Stimulated activated CD4-positive, alpha-beta T cell treated with anti-CD3 and anti-CD28 coated beads, TNF-alpha, amount 100 ng/mL, for 4 hours (primary cell): ENCODE measurements around the gene SLC41A3.
"Not testable (repeated sequence)": the region's sequence is repeated elsewhere in the genome, so short reads cannot be mapped to it uniquely, and the experiment has no call there.

Experiments used
- DNase-seq, 3 experiments: peaks; one replicate each; pipeline ENCODE4 v3.0.0-alpha.2; 2020; ENCODE audit warnings: low read depth in 3 of 3

Gene SLC41A3

DNA sequence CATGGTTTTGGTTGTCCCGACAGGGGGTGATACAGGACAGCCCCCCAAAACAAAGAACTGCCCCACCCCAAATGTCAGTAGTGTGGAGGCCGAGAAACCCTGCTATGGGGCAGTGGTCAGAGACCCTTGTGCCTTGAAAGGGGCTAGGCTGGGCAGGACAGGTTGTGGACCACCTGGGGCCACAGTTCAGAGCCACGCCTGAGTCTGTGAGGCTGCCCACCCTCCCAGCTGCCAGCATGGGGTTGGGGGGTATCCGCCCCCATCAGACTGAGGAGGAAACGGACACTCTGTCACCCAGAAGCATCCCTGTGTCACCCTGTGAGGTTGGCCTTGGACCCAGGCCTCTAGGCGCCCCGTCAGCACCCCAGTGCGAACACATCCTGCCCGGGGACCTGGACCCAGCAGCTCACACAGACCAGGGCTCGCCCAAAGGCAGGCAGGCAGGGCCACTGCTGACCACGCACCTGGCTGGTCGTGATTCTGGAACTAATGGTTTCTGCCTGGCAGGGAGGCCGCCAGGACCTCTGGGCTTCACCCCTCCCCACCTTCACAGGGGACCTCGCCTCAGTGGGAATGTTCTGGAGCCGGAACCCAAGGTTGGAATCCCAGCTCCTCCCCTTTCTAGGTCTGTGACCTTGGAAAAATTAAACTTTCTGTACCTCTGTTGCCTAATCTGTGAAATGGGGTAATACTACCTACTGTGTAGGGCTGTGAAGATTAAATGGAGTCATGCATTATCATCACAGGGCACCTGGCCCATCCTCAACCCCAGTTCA, 1.4 kb downstream of the SLC41A3 start:
- no peak for DNase-seq

GRCh38 chr3:126081618-126082361, 2.1 kb downstream of the SLC41A3 start:
- DNase-seq: no peak

- no peak for DNase-seq
Observed at GRCh38 chr3:126080970-126081369, 3.0 kb downstream of the SLC41A3 start.

DNA sequence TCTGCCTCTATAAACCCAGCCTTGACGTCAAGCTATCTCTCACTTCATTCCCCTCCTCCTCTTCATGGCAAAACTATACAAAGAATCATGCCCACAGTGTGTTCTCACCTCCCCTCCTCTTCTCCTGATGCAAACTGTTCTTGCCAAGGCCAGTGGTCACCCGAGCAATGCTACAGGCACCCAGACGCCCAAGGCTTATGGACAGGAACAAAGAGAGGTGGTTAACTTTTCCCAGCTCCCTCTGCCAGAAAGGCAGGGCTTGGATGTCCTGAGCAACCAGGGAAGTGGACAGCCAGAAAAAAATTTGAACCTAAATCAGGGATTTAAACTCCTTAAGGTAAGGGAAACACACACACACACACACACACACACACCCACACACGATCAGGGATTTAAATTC, 5.1 kb downstream of the SLC41A3 start:
- DNase-seq: no peak

DNA sequence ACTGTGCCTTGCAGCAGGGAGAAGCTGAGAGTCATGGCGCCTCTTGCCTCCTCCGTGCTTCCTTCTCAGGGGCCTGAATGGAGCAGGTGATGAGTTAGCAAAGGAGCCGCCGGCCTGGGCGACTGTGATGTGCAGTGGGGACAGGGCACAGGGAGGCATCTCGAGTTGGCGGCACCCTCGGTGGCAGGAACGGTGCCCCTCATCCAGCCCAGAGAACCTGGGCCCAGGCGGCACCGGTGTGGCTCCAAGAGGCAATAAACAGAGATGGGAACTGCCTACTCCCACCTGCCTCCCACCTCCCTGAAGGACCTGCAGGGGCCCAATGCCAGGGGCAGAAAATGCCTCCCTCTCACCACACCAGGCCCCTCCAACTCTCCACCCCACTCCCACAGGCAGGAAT, 6.2 kb downstream of the SLC41A3 start:
- DNase-seq: no peak

DNA sequence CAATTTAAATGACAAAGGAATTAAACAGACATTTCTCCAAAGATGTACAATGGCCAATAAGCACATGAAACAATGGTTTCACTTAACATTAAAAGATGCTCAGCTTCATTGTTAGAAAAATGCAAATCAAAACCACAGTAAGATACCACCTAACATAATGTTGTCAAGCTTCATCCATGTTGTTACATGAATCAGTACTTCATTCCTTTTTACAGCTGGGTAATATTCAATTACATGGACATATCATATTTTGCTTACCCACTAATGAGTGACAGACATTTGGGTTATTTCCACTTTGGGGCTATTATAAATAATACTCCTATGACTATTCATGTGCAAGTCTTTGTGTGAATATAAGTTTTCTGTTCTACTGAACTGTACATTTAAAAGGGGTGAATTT, 7.8 kb downstream of the SLC41A3 start:
- DNase-seq: no peak

- no peak for DNase-seq
Observed at GRCh38 chr3:126070146-126070545, 13.8 kb downstream of the SLC41A3 start.

- DNase-seq: no peak
Observed at GRCh38 chr3:126067959-126068358, 16.0 kb downstream of the SLC41A3 start.

GRCh38 chr3:126066676-126067075, 17.2 kb downstream of the SLC41A3 start:
- DNase-seq: not testable (repeated sequence)

DNA sequence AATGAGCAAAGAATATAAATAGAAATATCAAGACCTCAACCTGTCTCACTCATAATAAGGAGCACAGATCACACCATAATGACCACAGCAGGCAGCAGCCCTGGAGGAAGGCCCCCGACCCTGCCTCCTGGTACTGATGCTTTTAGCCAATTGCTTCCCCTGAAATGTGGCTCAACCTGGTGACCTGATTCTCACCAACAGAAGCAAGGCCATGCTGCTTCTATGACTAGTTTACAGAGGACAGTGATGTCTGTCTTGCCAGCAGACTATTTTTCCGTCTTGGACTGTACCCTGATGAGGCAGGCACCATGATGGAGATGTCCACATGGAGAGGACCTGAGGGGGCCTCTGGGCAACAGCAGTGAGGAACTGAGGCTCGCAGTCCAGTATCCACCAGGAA, 18.0 kb downstream of the SLC41A3 start:
- no peak for DNase-seq

- DNase-seq: no peak
Observed at GRCh38 chr3:126064627-126065258, 19.2 kb downstream of the SLC41A3 start.

- DNase-seq: no peak
Observed at GRCh38 chr3:126063358-126063965, 20.5 kb downstream of the SLC41A3 start.

GRCh38 chr3:126061301-126062032, 22.5 kb downstream of the SLC41A3 start:
- DNase-seq: no peak

GRCh38 chr3:126060613-126061145, 23.2 kb downstream of the SLC41A3 start:
- DNase-seq: no peak

GRCh38 chr3:126058666-126059065, 25.3 kb downstream of the SLC41A3 start:
- DNase-seq: no peak

DNA sequence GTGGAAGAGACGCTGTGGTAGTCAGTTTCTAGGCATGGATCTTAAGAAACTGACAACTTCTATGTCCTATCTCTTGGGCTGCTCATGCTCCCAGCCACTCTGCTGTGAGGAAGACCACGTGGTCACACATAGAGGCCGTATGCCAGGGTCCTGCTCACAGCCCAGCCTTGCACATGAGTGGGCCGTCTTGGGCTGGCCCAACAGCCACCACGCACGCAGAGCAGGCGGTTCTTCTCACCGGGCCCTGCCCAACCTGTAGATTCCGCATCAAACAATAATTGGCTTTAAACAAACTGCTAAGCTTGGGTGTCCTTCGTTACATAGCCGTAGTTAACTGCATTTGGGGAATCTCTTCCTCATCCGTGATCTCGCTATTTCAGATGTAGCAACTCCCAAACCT, 26.0 kb downstream of the SLC41A3 start:
- no peak for DNase-seq

GRCh38 chr3:126057501-126057819, 26.5 kb downstream of the SLC41A3 start:
- no peak for DNase-seq

GRCh38 chr3:126056681-126057500, 27.0 kb downstream of the SLC41A3 start:
- no peak for DNase-seq

DNA sequence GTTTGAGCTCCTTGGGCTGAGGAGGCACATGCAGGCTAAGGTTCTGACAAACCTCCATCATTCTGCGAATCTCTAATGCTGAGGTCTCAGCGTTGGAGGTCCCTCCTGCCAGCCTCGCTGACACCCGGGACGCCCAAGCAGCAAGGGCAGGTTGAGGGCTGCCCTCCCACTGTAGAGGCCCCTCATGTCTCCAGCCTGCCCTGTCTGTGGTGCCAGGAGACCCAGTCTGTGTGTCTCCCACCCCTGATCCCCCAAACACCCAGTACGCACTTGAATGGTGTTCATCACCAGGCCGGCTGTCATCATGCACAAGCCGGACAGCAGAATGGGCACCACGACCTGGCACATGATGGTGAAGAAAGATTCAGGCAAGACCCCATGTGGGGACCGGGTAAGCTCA, 27.8 kb downstream of the SLC41A3 start:
- no peak for DNase-seq

DNA sequence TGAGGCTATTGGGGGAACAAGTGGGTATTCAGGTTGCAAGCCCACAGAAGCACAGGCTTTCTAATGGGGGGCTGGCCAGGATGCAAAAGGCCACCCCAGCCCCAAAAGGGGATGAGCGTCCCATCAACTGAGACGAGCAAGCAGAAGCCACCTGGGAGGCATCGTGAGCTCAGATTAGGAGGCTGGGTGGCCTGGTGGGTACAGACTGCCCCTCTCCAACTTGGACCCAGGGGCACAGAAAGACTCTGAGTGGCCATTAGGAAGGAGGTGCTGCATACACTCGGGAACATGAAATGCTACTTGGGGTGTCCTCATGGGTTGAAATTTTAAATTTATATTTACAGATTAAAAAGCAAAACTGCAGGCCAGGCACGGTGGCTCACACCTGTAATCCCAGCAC, 29.1 kb downstream of the SLC41A3 start:
- no peak for DNase-seq
